Stimulated activated CD4-positive, alpha-beta T cell treated with anti-CD3 and anti-CD28 coated beads, Interleukin-1b, Interleukin-23, amount 100 ng/mL, for 4 hours (primary cell): Measurements from ENCODE around the gene STIP1.
"Not testable (repeated sequence)": the region's sequence is repeated elsewhere in the genome, so short reads cannot be mapped to it uniquely, and the experiment has no call there.

Source experiments
- DNase-seq, 2 donors: peaks; one replicate each; pipeline ENCODE4 v3.0.0-alpha.2; 2020; ENCODE audit warnings: low read depth in 2 of 2

STIP1 gene

GRCh38 chr11:64157631-64158394 is 28.2 kb upstream of the STIP1 start:
- no peak for DNase-seq

DNA sequence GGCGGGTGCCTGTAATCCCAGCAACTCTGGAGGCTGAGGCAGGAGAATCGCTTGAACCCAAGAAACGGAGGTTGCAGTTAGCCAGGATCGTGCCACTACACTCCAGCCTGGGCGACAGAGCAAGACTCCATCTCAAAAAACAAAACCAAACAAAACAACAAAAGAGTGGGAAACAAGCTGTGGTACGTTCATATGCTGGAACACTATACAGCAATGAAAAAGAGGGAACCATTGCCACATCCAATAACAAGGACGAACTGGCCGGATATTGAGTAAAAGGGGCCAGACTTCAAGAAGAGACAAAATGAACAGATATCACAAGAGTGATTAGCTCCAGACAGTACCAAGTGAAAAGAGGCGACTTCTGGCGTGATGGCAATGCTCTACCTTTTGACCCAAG is 24.9 kb upstream of the STIP1 start:
- no peak for DNase-seq

GRCh38 chr11:64162769-64163168 is 23.2 kb upstream of the STIP1 start:
- not testable (repeated sequence) for DNase-seq

DNA sequence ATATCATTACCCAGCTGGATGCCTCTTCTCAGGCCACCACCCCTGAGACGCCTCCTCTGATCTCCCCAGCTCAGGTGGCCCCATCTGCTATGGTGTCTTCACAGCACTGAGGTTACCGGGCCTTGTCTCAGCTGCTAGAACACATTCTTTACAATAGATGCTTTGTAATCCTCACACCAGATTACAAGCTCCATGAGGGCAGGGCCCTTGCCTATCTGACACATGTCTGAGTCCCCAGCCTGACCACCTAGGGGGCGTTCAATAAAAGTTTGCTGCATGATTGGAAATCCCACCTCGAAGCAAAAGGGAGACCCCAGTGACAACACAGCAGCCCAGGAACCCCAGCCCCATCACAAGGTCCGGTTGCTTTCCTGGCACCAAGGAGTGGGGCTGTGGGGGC is 22.0 kb upstream of the STIP1 start:
- DNase-seq = no peak

DNA sequence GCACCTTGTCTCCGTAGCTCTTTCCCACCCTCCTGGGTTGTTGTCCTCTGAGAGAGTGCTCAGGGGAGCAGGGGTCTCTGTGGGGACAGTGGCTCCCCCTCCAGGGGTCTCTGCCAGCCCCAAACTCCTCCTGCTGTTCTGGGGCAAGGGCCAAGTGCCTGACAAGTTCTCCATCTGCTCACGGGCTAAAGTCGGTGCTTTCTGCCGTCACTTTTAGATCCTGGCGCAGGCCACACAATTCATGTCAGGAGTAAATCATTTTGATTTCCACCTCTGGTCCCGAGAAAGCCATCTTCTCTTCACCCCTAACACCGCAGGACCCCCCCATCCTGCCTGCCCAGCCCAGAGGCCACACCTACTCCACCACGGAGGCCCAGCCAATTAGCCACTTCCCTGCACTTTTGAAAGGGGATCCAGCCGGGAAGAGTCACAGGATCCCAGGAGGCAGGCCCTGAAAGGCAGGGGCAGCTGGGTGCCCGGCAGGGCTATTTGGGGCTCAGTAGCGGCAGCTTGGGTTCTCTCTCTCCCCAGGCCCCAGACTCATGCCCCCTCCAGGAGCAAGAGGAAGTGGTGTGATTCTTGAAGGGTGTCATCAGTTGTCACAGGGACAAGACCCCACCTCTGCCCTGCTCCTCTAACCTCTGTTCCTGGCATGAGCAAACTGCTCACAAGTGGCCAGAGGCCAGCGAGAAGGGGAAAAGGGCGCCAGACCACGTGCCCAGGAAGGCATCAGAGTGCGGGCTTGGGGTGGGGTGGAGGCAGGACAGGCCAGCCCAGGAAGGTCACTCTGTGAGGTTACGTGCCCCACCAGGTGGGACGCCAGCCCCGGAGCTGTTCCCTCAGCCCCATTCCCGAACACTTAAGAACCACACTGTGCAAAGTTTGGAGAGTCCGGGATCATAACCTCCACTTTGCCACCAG is 21.3 kb upstream of the STIP1 start:
- no peak for DNase-seq

DNA sequence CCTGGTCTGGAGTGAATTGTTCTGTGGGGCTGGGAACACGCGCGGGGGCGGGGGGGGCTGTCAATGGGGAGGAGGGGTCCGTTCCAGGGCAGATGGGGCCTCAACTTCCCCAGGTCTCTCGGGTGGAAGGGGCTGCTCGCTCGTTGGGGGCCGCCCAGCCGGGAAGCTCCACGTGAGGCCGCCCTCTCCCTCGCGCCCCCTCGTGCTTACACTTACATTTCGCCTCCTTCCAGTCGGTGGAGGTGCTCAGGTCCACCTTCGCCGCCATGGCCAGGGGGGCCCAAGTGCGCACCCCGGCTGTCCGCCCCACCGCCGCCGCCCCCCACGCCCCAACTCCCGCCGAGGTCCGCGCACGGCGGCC is 20.5 kb upstream of the STIP1 start:
- DNase-seq = peak in 1 of 2 donors; percentile 28

- peak; percentile 76 to 81 for DNase-seq
Measured at GRCh38 chr11:64165842-64166635, 19.9 kb upstream of the STIP1 start, which contains the start of gene MACROD1. Gene MACROD1, minus strand, starts transcription at chr11:64166113. Its CDS starts 119 bp downstream, at chr11:64165994.

DNA sequence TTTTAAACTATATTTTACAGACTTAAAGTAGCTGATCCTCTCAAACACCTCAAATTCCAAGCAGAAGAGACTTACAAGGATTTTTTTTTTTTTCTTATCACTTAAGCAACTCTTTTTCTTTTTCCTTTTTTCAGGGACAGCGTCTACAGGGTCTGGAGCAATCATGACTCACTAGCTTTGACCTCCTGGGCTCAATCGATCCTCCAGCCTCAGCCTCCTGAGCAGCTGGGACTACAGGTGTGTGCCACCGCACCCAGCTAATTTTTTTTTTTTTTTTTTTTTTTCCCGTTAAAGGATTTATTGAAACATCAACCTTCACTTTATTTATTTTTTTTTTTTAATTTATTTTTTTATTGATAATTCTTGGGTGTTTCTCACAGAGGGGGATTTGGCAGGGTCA is 15.6 kb upstream of the STIP1 start:
- DNase-seq = no peak

DNA sequence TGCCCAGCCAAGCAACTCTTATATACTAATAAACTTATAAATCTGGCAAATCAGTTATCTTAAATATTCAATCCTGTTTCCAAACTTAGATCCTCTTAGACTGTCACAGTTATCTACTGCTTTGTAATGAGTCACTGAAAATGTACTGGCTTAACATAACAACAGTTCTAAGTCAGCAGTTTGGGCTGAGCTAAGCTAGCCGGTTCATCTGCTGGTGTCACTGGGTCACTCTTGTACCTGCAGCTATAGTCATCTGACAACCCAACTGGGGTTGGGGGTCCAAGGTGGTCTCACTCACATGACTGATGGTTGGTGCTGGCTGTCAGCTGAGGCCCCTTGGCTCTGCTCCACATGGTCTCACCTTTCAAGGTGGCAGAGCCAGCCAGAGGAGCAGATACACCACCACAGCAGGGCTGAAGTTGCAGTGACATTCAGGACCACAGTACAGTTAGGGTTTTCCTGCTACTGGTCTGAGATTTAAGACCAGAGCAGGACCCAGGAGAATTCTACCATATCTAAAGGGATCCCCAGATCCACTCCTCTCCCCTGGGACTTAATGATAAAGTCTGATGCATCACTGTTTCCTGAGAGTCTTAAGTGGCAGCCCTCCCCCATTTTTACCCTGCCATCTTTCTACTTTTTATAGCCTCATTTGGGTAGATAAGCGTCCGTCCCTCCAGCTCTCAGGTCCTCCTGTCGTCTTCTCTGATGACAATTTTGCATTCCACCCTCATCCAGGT is 12.2 kb upstream of the STIP1 start:
- DNase-seq = no peak

DNA sequence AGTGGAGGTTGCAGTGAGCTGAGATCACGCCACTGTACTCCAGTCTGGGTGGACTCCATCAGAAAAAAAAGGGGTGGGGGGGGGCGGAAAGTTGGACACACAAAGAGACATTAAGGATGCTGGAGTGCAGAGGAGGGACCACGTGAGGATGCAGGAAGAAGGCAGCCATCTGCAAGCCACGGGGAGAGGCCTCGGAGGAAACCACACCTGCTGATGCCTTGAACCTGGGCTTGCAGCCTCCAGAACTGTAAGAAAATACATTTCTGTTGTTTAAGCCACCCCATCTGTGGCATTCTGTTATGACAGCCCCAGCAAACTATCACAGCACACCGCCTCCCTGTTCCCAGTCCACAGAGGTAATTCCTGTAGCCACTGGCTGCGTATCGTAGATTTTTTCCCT is 9.2 kb upstream of the STIP1 start:
- DNase-seq = no peak

GRCh38 chr11:64178203-64178602 is 7.8 kb upstream of the STIP1 start:
- DNase-seq = no peak

GRCh38 chr11:64178951-64179639 is 6.9 kb upstream of the STIP1 start:
- no peak for DNase-seq

- no peak for DNase-seq
Measured at GRCh38 chr11:64180891-64181290, 5.1 kb upstream of the STIP1 start.

- no peak for DNase-seq
Measured at GRCh38 chr11:64181506-64182411, 4.2 kb upstream of the STIP1 start.

GRCh38 chr11:64183890-64184289 is 2.1 kb upstream of the STIP1 start:
- DNase-seq = no peak

GRCh38 chr11:64185175-64185692 is 737 bp upstream of the STIP1 start:
- no peak for DNase-seq

DNA sequence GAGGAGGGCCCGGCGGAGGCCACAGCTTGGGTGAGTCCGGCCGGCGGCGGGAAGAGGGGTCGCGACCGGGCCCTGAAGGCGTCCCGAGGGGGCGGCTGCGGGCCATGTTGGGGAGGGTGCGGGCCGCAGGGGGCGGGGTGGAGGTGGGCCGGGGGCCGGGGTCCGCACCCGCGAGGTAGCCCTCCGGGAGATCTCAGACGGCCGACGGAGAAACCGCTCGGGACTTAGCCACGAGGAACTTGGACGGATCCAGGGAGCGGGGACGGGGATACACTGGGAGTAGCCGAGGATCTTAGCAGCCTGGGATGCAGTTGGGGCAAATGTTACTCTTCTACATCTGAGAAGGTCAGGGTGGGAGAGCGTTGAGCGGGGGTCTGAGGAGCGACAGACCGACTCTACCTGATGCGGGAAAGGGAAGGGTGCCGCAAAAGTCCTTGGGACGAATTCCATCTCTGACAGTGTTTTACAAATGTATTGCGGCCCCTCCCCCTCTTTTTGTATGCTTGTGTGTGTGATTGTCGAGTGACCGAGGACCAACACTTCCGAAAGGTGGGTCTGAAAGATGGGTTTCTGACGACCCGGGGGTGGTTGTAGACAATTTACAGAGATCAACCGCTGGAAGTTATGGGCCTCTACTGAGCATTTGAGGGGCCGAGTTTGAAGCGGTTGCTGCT is 658 bp downstream of the STIP1 start:
- DNase-seq = no peak

DNA sequence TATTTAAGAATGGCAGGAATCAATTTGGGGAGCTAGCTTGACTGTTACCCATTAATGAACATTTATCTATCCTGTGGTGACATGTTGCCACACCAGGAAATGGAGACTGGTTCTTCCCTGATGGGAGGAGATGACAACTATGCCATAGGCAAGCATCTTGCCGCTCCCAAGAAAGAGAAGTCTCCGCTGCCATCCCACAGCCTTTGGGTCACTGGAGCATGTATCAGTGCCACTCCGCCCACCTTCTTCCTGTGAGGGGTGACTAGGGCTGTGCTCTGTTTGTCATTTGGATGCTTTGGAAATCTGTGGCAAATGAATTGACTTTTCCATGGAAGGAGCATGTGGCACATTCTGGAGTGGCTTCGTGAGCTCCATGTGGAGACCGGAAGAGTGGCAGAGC is 6.5 kb downstream of the STIP1 start:
- no peak for DNase-seq

DNA sequence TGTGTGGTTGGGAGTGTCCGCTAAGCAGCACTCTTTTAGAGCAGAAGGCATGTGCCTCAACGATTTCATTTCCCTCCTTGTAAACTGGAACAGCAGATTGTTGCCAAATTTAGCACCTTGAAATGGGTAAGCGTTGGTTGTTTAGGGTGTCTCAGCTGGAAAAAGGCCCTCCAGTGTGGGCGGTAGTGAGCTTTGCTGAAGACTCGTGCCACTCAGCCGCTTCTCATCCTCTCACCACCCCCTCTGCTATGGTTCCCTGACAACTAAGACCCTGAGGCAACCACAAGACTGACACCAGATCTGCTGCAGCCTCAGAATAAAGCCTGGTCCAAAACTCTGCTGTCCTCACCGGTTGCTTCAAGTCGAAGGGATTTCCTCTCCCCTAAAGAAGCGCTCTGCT is 10.7 kb downstream of the STIP1 start:
- DNase-seq = no peak
